H1 (cell line): ENCODE data around the gene ATE1. TPM values are rescaled to one million over a fixed set of nuclear protein-coding genes. Genes with fewer than 3 reads are reported as not detected.

Experiments
- CTCF ChIA-PET: fragments of 300-600 bp; sonication (Branson Sonifier 250); formaldehyde crosslinking; loops from one replicate; lab custom pipeline; 2021; ENCODE audit not compliant: partially characterized antibody; lab: Charles Lee
- POLR2A ChIA-PET: fragments of 300-600 bp; sonication (Branson Sonifier 250); formaldehyde crosslinking; loops from one replicate; lab custom pipeline; 2021; ENCODE audit warnings: inconsistent platforms; ENCODE audit not compliant: partially characterized antibody; lab: Charles Lee
- DNase-seq, 2 experiments: peaks; one replicate each; pipeline versions ENCODE4 v3.0.0 to v3.0.0-alpha.2; 2010 to 2022; ENCODE audit warnings: low spot score in 2 of 2, low read depth in 1 of 2, mixed read lengths in 1 of 2
- FAIRE-seq: peaks from 2 replicates; lab custom pipeline; 2011; peaks lifted over from hg19 to GRCh38; lab: Jason Lieb, UNC
- H2AFZ ChIP-seq: 2 replicates; pipeline ENCODE4 v1.8.1; 2012; ENCODE audit warnings: low read length, inconsistent platforms
- H2AK5ac ChIP-seq: 2 replicates; pipeline ENCODE4 v1.6.1; 2013; ENCODE audit warnings: low read depth, low read length
- H2BK120ac ChIP-seq: replicated peaks from 2 replicates; pipeline ENCODE3; 2013; ENCODE audit warnings: low read depth, low read length, inconsistent platforms
- H2BK12ac ChIP-seq: 2 replicates; pipeline ENCODE4 v1.6.1; 2013; ENCODE audit warnings: low read depth, low read length
- H2BK15ac ChIP-seq: 2 replicates; pipeline ENCODE4 v1.6.1; 2013; ENCODE audit warnings: low read length
- H2BK20ac ChIP-seq: 2 replicates; pipeline ENCODE4 v1.6.1; 2013; ENCODE audit warnings: low read length
- H2BK5ac ChIP-seq: 2 replicates; pipeline ENCODE4 v1.6.1; 2013; ENCODE audit warnings: low read depth, low read length
- H3K14ac ChIP-seq: 2 replicates; pipeline ENCODE4 v1.6.1; 2013; ENCODE audit warnings: inconsistent platforms; ENCODE audit not compliant: insufficient read length
- H3K18ac ChIP-seq: 2 replicates; pipeline ENCODE4 v1.6.1; 2013; ENCODE audit warnings: low read length; ENCODE audit errors: extremely low read depth
- H3K23ac ChIP-seq: 2 replicates; pipeline ENCODE4 v1.6.1; 2013; ENCODE audit warnings: inconsistent platforms; ENCODE audit not compliant: insufficient read length
- H3K23me2 ChIP-seq: 2 replicates; pipeline ENCODE4 v1.6.1; 2013; ENCODE audit warnings: low read depth, low read length
- H3K27ac ChIP-seq: 2 replicates; pipeline ENCODE4 v1.6.1; 2011; ENCODE audit warnings: low read depth, low read length, inconsistent platforms
- H3K27me3 ChIP-seq, 4 experiments: replicated peaks in 1 of 4; 1 replicate in 1 of 4; 2 replicates in 3 of 4; pipeline versions ENCODE4 v1.6.1 to v1.8.1; 2011 to 2013; ENCODE audit warnings: low read length in 3 of 4, mild to moderate bottlenecking in 3 of 4, inconsistent platforms in 2 of 4, mixed read lengths in 2 of 4, moderate library complexity in 1 of 4; ENCODE audit not compliant: control insufficient read depth in 3 of 4, insufficient read depth in 3 of 4; ENCODE audit errors: extremely low read depth in 1 of 4
- H3K36me3 ChIP-seq, 4 experiments: 2 replicates each; pipeline versions ENCODE4 v1.6.1 to v1.8.1; 2011 to 2013; ENCODE audit warnings: mild to moderate bottlenecking in 4 of 4, low read length in 3 of 4, moderate library complexity in 2 of 4, control low read depth in 1 of 4, inconsistent platforms in 1 of 4; ENCODE audit not compliant: insufficient read depth in 4 of 4, control insufficient read depth in 2 of 4
- H3K4ac ChIP-seq: replicated peaks from 2 replicates; pipeline ENCODE3; 2013; ENCODE audit warnings: low read length, low read depth, mixed read lengths, inconsistent platforms; ENCODE audit not compliant: insufficient read length
- H3K4me1 ChIP-seq, 4 experiments: replicated peaks in 1 of 4; 1 replicate in 1 of 4; 2 replicates in 3 of 4; pipeline versions ENCODE4 v1.6.1 to v1.8.1; 2011 to 2013; ENCODE audit warnings: low read length in 3 of 4, inconsistent platforms in 2 of 4, mixed read lengths in 1 of 4; ENCODE audit not compliant: insufficient read depth in 4 of 4, control insufficient read depth in 3 of 4
- H3K4me2 ChIP-seq, 2 experiments: 2 replicates each; pipeline versions ENCODE4 v1.6.1 to v1.8.1; 2011 to 2013; ENCODE audit warnings: low read depth in 2 of 2, low read length in 2 of 2, control low read depth in 1 of 2, inconsistent platforms in 1 of 2, mild to moderate bottlenecking in 1 of 2; ENCODE audit not compliant: insufficient read depth in 1 of 2
- H3K4me3 ChIP-seq, 4 experiments: fragments of 200-600, 300-600 bp in 1 of 4; sonication (generic), shearing (Covaris generic), sonication (Bioruptor Twin) in 1 of 4; 2 replicates each; pipeline versions ENCODE4 v1.5.1 to v1.8.1; 2011 to 2016; ENCODE audit warnings: low read length in 4 of 4, low read depth in 3 of 4, control low read depth in 2 of 4, inconsistent platforms in 2 of 4, mild to moderate bottlenecking in 2 of 4, mixed read lengths in 1 of 4, moderate library complexity in 1 of 4; ENCODE audit not compliant: insufficient read depth in 2 of 4; ENCODE audit errors: extremely low read depth in 1 of 4
- H3K56ac ChIP-seq: replicated peaks from 2 replicates; pipeline ENCODE3; 2013; ENCODE audit warnings: low read depth, mild to moderate bottlenecking, mixed read lengths, low read length, inconsistent platforms; ENCODE audit not compliant: insufficient read length
- H3K79me1 ChIP-seq: 2 replicates; pipeline ENCODE4 v1.6.1; 2013; ENCODE audit warnings: low read depth, low read length, control low read depth
- H3K79me2 ChIP-seq, 2 experiments: 2 replicates each; pipeline versions ENCODE4 v1.6.1 to v1.8.1; 2012 to 2013; ENCODE audit warnings: low read length in 2 of 2, mild to moderate bottlenecking in 2 of 2, inconsistent platforms in 1 of 2; ENCODE audit not compliant: insufficient read depth in 2 of 2, control insufficient read depth in 1 of 2
- H3K9ac ChIP-seq, 4 experiments: replicated peaks in 1 of 4; 1 replicate in 1 of 4; 2 replicates in 3 of 4; pipeline versions ENCODE4 v1.6.1 to v1.8.1; 2011 to 2013; ENCODE audit warnings: low read depth in 3 of 4, low read length in 3 of 4, control low read depth in 2 of 4, mild to moderate bottlenecking in 2 of 4, moderate library complexity in 2 of 4, inconsistent platforms in 1 of 4; ENCODE audit errors: extremely low read depth in 1 of 4
- H3K9me3 ChIP-seq, 2 experiments: 2 replicates each; pipeline versions ENCODE4 v1.6.1 to v1.8.1; 2012 to 2013; ENCODE audit warnings: mild to moderate bottlenecking in 2 of 2, moderate library complexity in 2 of 2, control low read depth in 1 of 2, inconsistent platforms in 1 of 2, low read depth in 1 of 2, low read length in 1 of 2, mixed read lengths in 1 of 2; ENCODE audit not compliant: insufficient read depth in 2 of 2
- H4K20me1 ChIP-seq, 2 experiments: replicated peaks in 1 of 2; 2 replicates each; pipeline versions ENCODE3 to v1.8.1; 2011 to 2013; ENCODE audit warnings: inconsistent platforms in 2 of 2, low read length in 2 of 2, mild to moderate bottlenecking in 1 of 2; ENCODE audit not compliant: insufficient read depth in 2 of 2, control insufficient read depth in 1 of 2
- H4K5ac ChIP-seq: 2 replicates; pipeline ENCODE4 v1.6.1; 2013; ENCODE audit warnings: low read length, low read depth, mixed read lengths, inconsistent platforms; ENCODE audit not compliant: insufficient read length
- H4K8ac ChIP-seq: 2 replicates; pipeline ENCODE4 v1.8.0; 2013; ENCODE audit warnings: mild to moderate bottlenecking, moderate library complexity, low read length, inconsistent platforms; ENCODE audit not compliant: insufficient read depth; ENCODE audit errors: extremely low read depth
- H4K91ac ChIP-seq: replicated peaks from 2 replicates; pipeline ENCODE3; 2013; ENCODE audit warnings: low read length, mixed read lengths, inconsistent platforms; ENCODE audit not compliant: insufficient read length
- EGR1 ChIP-seq: IDR thresholded peaks from 2 replicates; pipeline ENCODE4 v1.6.1; 2011; ENCODE audit warnings: low read depth, low read length, borderline replicate concordance
- GTF2F1 ChIP-seq: IDR thresholded peaks from 2 replicates; pipeline ENCODE4 v1.6.1; 2012; ENCODE audit warnings: low read depth, low read length, improper control_type of control experiment, borderline replicate concordance
- NANOG ChIP-seq: IDR thresholded peaks from 2 replicates; pipeline ENCODE4 v1.6.1; 2011; ENCODE audit warnings: low read length, low read depth, mild to moderate bottlenecking, inconsistent platforms; ENCODE audit not compliant: insufficient read depth, poor library complexity, severe bottlenecking
- RBBP5 ChIP-seq: IDR thresholded peaks from 2 replicates; pipeline ENCODE4 v1.7.1; 2012; ENCODE audit warnings: low read depth, mild to moderate bottlenecking, inconsistent platforms, low read length, moderate library complexity, borderline replicate concordance
- SP2 ChIP-seq: IDR thresholded peaks from 2 replicates; pipeline ENCODE4 v1.6.1; 2012; ENCODE audit warnings: mild to moderate bottlenecking, low read length, inconsistent platforms
- SP4 ChIP-seq: IDR thresholded peaks from 2 replicates; pipeline ENCODE4 v1.6.1; 2012; ENCODE audit warnings: low read length, inconsistent platforms
- SRF ChIP-seq: IDR thresholded peaks from 2 replicates; pipeline ENCODE4 v1.6.1; 2011; ENCODE audit warnings: mild to moderate bottlenecking, low read depth, low read length, moderate library complexity
- SUZ12 ChIP-seq: fragments of 200-600 bp; sonication (generic); IDR thresholded peaks from 2 replicates; pipeline ENCODE4 v1.6.1; 2012; ENCODE audit warnings: mild to moderate bottlenecking, inconsistent platforms, low read length, moderate library complexity, mixed read lengths
- TAF1 ChIP-seq: IDR thresholded peaks from 2 replicates; pipeline ENCODE4 v1.6.1; 2011; ENCODE audit warnings: mild to moderate bottlenecking, low read depth, low read length
- USF2 ChIP-seq: IDR thresholded peaks from 2 replicates; pipeline ENCODE4 v1.6.1; 2011; ENCODE audit warnings: low read length, improper control_type of control experiment
- ZNF274 ChIP-seq: IDR thresholded peaks from 2 replicates; pipeline ENCODE4 v1.7.0; 2012; ENCODE audit warnings: low read length, borderline replicate concordance; ENCODE audit errors: extremely low read depth
- WGBS, 2 experiments: shearing (Covaris generic) in 1 of 2; methylation state at CpG; one replicate each; pipeline versions ENCODE4 v1.1.6 to v1.1.7; 2013 to 2015; ENCODE audit warnings: low lambda C conversion rate in 2 of 2, mixed read lengths in 2 of 2, inconsistent platforms in 1 of 2, low coverage in 1 of 2, missing lambda C conversion rate in 1 of 2; ENCODE audit not compliant: insufficient replicate concordance in 2 of 2, insufficient coverage in 1 of 2, insufficient read length in 1 of 2; ENCODE audit errors: extremely low coverage in 1 of 2, missing lambda C conversion rate in 1 of 2; 5-methylcytosine and 5-hydroxymethylcytosine counted together
- polyA plus RNA-seq, 7 experiments: library from polyadenylated mRNA; depleted of rRNA in 3 of 7; stranded (reverse) in 5 of 7; unstranded in 2 of 7; fragments of >200 nt in 5 of 7; fragments of 200-250 nt in 2 of 7; gene quantifications; 1 replicate in 5 of 7; 2 replicates in 1 of 7; 4 replicates in 1 of 7; pipeline versions ENCODE4 v1.2.1 to v1.2.3, GENCODE V29; 2011 to 2013; ENCODE audit warnings: missing spikeins in 2 of 7, mixed read lengths in 2 of 7
- total RNA-seq: library from RNA; stranded (reverse); fragmentation: NEBNext Ultra II Directional; extraction: Animal tissue kit (Norgen Biotek cat#: 25700); gene quantifications from 2 replicates; pipeline ENCODE4 v1.2.1, GENCODE V29; 2021

ATE1 gene
- total and polyA plus RNA-seq, 2 of the 8 experiments (the other 6 are each of a cell fraction or from before 2014, with no cell fraction given), result 8.8 to 26.9 TPM

- Histone ChIP-seq H3K18ac (no peak overlapping the region), H2BK15ac (no peak overlapping the region), H2AFZ (no peak overlapping the region), H3K4me2 (no peak overlapping the region), H4K20me1 (no peaks in the 10 kb centered on the region), H3K23ac (no peak overlapping the region), H4K8ac (no peak overlapping the region), H3K4ac (no peak overlapping the region), H2BK12ac (no peak overlapping the region), H3K9ac (no peak overlapping the region), H3K4me1 (no peaks in the 10 kb centered on the region), H3K79me2 (no peaks in the 10 kb centered on the region; a peak in 1 of 4 replicates), H3K36me3 (peaks cover 0 to 3% (median 0%) of the 10 kb centered on the region in 4 experiments; a peak in 3 of 8 replicates), H2BK120ac (no peak overlapping the region), H3K27ac (no peak overlapping the region), H2BK5ac (no peak overlapping the region), H3K4me3 (no peak overlapping the region), H3K14ac (no peak overlapping the region), H4K91ac (no peak overlapping the region), H3K79me1 (no peaks in the 10 kb centered on the region), H3K9me3 (peaks cover 4 to 6% of the 10 kb centered on the region in 2 experiments), H4K5ac (no peak overlapping the region), H3K56ac (no peak overlapping the region), H3K23me2 (no peaks in the 10 kb centered on the region; the same call in 1 of the 2 replicates), H2BK20ac (no peak overlapping the region), H3K27me3 (no peaks in the 10 kb centered on the region), H2AK5ac (no peak overlapping the region)
- WGBS, 2 experiments, result 89% methylated on average over 4 of the region's 4 CpGs; no CpG with 5 or more reads in 1 of the 2 experiments
- CTCF ChIA-PET, result interaction anchor here (0.6 to 1.1 kb wide), 3 partner anchors 15 to 114 kb away, joined by 3 read pairs; no protein-coding TSS in a partner anchor
- POLR2A ChIA-PET, result no interaction called here
- no peak for DNase-seq
- TF ChIP-seq SRF (no peak), ZNF274 (no peak), USF2 (no peak), NANOG (no peak), SP2 (no peak), RBBP5 (no peak), TAF1 (no peak), SUZ12 (no peak), GTF2F1 (no peak), EGR1 (no peak), SP4 (no peak)
- no peak for FAIRE-seq
These were observed 162.6 kb downstream of the ATE1 start for GRCh38 chr10:121765204-121765603.
